Upper lobe of left lung (tissue), 4 donors: ENCODE data around the gene FAM53A.

ENCODE experiments used
- CTCF ChIP-seq, 6 experiments: fragments of 450-650 bp in 4 of 6; fragments of 200-600 bp in 2 of 6; sonication (generic) in 2 of 6; IDR thresholded peaks; one replicate each; pipeline ENCODE4 v1.5.1; 2016 to 2019; ENCODE audit warnings: antibody characterized with exemption in 6 of 6
- EP300 ChIP-seq, 4 donors: sonication (generic); formaldehyde crosslinking; IDR thresholded peaks; one replicate each; pipeline ENCODE4 v1.5.1; 2017; ENCODE audit warnings: antibody characterized with exemption in 4 of 4, control low read depth in 2 of 4
- POLR2A ChIP-seq, 4 donors: fragments of 450-650 bp; IDR thresholded peaks; one replicate each; pipeline ENCODE4 v1.5.1; 2016 to 2017; ENCODE audit warnings: antibody characterized with exemption in 4 of 4, mild to moderate bottlenecking in 2 of 4
- POLR2AphosphoS5 ChIP-seq, 2 donors: sonication (generic); formaldehyde crosslinking; IDR thresholded peaks; one replicate each; pipeline ENCODE4 v1.5.1; 2017; ENCODE audit warnings: antibody characterized with exemption in 2 of 2

- TF ChIP-seq CTCF (IDR thresholded peaks at IDR 0.05) (no peak), POLR2AphosphoS5 (IDR thresholded peaks at IDR 0.05) (no peak), POLR2A (IDR thresholded peaks at IDR 0.05) (no peak), EP300 (IDR thresholded peaks at IDR 0.05) (no peak)
Observed at GRCh38 chr4:1622956-1623355, 61.2 kb downstream of the FAM53A start.
